Hypothalamus (tissue), 51 donors: ENCODE results near the gene BPIFB2.

Source experiments
- DNase-seq, 51 donors: peaks; one replicate each; lab custom pipeline; 2025; lab: John Stamatoyannopoulos, UW

Gene BPIFB2

DNA sequence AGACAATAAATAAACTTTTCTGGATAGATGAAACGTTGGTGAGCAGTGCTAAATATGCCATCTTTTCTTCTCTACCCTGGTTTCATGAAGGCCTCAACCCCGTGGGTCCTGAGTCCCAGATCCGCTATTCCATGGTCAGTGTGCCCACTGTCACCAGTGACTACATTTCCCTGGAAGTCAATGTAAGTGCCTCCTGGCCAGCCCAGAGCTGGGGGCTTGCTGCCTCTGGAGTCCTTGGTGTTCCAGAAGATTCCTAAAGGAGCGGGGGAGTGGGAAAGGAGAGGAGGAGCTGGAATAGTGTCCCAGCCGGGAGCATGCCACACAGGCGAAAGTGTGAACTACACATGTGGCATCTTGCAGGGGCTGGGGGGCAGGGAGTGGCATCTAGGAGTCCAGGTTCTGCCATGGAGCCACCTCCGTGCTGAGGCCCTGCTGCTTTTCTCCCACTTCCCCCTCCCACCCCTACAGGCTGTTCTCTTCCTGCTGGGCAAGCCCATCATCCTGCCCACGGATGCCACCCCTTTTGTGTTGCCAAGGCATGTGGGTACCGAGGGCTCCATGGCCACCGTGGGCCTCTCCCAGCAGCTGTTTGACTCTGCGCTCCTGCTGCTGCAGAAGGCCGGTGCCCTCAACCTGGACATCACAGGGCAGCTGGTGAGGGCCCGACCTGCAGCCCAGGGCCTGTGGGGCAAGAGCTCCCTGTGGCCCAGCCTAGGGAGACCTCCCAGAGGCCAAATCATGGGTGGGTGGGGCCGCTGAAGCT lies 10.8 kb downstream of the BPIFB2 start:
- DNase-seq = no peak

DNA sequence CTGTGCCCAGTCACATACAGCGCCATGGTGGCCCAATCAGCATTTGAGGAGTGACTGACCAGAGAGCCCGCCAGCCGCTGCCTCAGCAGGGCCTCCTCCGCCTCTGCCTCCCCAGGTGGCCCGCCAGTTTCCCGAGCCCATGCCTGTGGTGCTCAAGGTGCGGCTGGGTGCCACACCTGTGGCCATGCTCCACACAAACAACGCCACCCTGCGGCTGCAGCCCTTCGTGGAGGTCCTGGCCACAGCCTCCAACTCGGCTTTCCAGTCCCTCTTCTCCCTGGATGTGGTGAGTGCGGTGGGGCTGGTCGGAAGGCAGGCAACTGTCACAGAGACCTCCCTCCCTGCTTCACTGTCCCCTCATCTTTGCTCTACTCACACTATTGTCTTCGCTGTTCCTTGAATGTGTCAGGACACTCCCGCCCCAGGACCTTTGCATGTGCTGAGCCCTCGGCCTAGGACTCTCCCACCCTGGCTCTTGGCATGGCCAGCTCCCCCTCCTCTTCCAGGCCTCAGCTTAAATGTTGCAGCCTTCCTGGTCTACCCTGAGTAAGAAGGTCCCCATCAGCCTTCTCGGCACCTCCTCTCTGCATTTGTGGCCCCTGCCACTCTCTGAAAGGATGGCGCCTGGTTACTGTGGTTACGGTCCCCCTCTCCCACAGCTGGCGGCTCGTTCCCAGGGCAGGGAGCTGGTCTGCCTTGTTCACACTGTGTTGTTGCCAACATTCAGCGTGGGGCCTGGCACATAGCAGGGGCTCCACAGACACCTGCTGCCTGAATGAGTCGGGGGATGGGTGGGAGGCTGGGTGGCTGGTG lies 12.2 kb downstream of the BPIFB2 start:
- DNase-seq = peak in 1 of 51 donors; percentile 6

DNA sequence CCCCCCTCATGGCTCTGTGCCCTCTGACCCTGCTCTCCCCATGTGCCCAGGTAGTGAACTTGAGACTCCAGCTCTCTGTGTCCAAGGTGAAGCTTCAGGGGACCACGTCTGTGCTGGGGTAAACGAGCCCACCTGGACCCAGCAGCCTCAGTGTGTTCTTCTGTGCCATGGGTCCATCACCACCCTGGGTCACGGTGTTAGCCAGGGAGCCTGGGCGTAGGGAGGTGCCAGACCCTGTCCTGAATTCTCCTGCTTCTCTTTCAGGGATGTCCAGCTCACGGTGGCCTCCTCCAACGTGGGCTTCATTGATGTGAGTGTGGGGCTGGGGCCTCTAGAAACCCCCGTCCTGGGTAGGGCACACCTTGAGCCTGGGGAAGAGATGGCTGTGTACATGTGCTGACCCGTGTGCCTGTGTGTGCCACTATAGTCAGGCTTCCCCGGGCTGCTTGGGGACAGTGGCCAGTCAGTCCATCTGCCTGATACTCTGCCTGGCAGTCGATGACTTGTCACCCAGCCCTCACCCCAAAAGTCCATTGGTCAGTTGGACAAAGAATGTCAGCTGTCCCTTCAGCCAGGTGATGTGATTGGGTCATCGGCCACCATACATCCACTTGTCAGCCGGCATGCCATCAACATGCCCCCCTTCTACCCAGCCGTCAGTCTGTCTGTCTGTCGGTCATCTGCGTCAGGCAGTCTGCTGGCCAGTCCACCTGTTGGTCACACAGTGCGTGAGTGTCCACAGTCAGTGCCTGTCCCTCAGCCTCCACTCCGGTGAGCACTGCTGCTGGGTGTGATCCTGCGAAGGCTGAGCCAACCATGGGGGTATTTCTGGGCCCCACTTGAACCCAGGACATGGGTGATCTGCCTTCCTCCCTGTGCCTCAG lies 13.0 kb downstream of the BPIFB2 start:
- no peak for DNase-seq

DNA sequence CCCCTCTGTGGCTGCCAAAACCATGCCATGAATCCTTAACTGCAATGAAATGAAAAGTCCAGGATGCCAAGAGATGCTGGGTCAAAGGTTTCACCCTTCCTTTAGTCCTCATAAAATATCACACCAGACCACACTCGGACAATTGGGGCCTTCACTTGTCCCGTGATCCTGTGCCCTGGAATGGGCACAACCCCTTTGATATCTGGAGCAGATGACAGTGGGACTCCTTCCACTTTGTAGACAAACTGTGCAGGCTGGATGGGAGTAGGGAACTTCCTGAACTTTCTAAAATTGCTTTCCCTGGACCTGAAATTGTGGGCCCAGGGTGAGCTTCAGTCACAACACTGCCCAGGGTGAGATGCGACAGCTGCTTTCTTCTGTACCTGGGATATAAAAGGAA lies 14.4 kb downstream of the BPIFB2 start:
- DNase-seq = no peak

DNA sequence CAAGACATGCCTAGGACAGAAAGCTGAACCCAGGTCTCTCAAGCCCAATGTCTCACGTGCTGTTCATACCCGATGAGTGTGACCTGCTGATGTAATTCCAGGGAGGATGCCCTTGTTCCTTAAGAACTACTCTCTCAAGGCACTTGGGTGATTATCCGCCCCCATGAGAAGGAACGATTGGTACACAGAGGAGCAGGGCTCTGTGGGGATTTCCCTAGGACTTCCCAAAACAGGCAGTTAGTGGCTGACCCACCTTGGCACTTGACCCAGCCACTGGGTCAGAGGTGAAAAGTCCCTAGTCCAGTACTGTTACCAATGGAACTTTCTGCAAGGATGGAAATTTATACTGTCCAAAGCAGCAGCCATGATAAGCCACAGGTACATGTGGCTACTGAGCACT lies 14.8 kb downstream of the BPIFB2 start:
- no peak for DNase-seq

DNA sequence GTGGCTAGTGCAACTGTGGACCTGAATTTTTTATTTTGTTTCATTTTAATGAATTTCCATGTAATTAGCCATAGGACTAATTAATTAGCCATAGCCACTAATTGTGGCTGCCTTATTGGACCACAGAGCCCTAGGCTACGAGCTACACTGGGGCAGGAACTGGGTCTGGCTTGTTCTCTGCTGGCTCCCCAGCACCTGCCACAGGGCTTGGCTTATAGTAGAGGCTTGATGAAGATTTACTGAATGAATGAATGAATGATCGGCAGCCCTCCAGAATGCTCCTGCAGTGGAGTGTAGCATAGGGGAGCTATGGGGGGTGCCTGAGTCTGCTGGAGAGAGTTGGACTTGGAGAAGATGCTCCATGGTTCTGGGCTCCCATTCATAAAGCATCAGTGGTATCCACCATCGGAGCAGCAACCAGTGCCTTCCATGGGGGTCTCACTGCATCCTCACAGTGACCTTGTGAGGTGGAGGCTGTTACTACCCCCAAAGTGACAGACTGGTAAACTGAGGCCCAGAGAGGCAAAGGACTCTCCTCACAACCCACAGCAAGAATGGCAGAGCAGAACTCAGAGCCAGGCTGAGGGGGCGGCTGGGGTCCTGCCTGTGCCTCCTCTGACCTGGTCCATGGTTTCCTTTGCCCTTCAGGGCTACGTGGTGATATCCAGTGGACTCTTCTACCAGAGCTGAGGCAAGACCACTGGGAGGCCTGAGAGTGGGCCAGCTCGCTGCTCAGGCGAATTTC lies 15.4 kb downstream of the BPIFB2 start:
- DNase-seq = no peak

DNA sequence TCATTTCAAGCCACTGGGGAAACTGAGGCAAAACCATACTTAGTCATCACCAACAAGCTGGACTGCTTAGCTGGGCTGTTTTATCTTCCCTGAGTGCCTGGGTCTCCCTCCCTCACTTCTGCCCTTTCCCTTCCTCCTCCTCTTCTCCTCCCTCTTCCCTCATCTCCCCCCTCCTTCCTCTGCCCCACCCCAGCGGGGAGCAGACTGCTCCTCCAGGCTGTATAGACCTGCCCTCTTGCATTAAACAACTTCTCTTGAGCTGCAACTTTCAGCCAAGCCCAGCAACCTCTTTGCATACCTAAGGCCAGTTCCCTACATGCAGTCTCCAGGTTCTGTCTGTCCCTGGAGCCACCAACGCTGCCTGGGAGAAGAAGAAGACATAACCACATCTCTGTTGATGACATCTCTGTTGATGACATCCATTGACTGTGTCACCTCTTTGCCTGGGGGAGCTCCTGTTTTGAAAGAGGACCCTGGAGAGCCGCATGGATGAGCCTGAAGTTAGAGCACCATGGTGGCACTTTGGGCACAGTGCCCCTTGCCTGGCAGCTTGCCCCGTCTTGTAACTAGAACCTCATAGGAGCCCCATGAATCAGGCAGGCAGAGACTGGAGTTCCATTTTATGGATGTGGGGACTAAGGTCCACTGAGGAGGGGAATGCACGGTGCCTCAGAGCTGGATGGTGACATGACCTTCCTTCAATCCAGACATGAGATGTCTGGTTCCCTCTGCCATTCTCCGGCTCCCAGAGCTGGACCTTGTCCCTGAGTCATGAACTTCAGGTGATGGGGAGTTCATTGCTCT lies 16.1 kb downstream of the BPIFB2 start:
- no peak for DNase-seq

DNA sequence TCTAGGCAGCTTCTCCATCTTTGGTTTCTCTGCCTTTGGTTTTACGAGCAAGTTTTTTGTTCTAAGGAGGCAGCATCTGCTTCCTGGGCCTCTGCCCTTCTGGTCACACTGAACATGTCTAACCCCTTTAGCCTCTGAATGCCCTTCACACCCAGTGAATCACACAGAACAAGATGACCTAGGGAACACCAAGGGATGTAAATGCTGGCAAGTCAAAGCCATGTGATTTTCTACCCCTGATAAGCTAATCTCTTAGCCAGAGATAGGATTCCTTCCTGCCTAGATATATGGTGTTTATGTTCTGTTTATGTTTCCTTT lies 16.7 kb downstream of the BPIFB2 start:
- no peak for DNase-seq

DNA sequence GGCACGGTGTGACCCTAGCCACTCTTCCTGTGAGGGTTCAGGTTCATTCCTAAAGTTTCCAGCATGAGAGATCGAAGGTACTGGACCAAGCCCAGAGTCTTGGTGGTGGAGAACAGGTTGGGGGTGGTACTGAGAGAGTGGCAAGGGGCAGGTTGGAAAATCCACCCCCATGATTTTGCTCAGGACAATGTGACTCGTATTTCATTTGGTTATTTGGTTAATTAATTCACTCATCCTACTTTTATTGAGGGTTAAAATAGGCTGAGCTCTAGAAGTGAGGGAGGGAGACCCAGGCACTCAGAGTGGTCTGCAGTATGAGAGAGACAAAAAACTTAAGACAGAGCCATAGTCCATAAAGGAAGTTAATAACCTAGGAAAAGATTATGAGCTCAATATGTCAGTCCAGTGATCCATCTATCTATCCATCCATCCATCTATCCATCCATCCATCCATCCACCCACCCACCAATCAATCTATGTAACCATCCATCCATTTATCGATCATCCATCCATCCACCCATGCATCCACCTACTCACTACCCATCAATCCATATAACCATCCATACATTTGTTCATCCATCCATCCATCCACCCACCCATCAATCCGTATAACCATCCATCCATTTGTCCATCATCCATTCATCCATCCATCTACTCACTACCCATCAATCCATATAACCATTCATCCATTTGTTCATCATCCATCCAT lies 17.3 kb downstream of the BPIFB2 start:
- DNase-seq = no peak

DNA sequence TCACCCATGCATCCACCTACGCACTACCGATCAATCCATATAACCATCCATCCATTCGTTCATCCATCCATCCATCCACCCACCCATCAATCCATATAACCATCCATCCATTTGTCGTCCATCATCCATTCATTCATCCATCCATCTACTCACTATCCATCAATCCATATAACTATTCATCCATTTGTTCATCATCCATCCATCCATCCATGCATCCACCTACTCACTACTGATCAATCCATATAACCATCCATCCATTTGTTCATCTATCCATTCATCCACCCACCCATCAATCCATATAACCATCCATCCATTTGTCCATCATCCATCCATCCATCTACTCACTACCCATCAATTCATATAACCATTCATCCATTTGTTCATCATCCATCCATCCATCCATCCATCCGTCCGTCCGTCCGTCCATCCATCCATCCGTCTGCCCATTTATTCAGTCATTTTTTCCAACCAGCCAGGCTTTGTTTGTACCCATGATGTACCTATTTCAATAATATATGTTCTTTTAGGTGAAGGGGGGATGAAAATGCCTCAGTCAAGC lies 17.9 kb downstream of the BPIFB2 start:
- no peak for DNase-seq

DNA sequence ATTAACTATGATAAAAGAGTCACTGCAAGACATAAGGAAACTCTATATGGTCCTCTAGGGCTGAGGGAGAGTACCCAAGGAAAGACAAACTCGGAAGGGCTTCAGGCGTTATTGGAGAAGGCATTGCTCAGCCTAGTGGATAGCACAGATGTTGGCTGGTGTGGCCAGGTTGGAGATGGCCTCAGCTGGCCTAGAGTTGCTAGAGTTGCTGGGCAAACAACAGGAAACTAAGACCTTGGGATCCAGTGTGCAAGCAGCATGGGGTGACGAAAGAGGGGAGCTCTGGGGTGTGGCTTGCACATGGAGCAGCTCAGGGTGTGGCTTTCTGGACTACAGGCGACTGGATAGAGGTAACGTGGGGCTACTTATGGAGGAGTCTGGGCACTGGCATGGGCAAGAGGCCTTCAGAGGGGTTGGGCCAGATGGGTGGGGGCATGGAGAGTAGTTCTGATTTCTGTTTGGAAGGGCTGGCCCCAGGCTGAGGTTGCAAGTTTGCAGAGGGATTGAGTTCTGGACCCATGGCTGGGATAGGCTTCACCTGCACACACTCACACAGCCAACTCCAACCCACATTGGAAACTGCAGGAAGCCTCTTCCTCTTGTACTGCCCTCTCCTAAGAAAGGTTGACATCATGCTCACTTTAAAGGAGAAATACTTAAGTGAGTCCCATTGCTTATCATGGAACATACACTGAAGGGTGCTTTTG lies 18.7 kb downstream of the BPIFB2 start:
- DNase-seq = no peak

DNA sequence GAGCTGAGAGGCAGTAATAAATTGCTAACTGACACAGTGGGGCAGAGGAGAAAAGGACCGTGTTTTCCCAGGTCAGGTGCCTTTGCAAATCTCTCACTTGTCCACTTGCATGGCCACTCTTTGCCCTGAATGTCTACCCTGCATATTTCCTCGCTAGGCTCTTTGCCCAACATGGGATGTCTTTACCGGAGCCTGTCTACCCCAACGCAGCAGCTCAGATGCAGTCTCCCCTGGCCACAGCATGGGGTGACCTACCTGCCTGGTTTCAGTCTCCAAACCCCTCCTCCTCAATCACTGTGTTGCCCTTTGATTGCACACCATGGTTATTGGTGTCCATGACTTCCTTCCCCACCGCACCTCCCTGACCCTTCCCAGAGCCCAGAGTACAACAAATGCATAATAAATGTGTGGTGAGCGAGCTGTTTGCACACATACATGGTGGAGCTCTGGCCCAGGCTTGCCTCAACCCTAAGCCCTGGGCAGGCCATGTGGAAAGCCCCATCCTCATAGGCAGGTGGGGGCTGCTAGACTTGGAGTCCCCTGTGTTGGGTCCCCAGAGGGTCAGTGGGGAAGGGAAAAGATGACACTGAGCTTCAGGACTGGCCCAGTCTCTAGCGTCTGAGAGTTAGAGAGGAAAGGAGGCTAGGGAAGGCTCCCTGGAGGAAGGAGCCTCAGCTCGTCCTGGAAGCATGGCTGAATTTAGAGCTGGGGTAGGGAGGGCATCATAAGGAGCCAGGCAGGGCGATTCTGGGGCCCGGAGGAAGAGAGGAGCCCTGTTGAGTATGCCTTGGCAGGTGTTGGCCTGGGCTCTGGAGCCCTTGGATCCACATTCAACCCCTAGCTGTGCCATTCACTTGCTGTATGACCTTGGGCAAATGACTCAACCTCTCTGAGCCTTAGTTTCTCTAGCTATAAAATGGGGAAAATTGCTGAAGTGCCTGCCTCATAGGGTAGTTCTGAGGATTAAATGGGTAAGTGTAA lies 19.6 kb downstream of the BPIFB2 start:
- DNase-seq = no peak

DNA sequence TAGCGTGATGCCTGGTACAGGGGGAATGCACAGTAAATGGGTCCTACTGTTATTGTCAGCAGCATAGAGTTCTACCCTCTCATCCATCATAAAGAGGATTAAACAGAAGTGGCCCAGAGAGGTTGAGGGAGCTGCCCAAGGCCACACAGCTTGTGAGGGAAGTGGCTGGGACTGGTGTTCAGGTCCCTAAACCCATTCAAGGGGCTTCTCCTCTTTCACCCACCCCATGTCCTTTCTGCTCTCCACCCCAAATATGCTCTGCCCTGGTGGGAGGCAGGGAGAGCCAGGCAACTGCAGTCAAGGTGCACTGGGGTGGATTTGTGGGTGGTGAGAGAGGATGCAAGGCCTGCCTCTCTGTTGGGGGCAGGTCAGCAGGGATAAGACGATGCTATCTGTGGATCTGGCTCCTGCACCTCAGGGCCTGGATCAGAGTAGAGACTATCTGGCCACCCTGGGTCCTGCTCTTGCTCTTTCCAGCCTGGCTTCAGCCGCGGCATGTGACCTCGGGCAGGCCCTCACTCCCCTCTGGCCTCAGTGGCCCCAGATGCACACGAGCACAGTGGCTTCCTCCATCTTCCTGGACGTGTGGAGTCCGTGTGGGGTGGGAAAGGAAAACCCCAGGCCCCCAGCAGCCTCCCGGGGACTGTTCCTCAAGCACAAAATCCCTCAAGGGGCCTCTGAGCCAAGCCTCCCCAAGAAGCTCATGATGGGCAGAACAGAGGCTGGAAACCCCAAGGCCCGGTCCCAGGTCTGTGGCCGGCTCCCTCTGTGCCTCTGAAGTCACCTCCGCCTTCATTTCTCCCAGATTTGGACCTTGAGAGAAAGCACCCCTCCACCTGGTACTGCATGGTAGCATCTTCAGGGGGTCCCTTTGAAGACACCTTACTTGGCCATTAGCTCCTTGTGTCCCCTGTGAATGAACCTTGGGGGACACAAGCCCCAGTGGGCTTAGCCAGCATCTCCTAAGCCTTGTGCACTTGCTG lies 20.6 kb downstream of the BPIFB2 start:
- no peak for DNase-seq

DNA sequence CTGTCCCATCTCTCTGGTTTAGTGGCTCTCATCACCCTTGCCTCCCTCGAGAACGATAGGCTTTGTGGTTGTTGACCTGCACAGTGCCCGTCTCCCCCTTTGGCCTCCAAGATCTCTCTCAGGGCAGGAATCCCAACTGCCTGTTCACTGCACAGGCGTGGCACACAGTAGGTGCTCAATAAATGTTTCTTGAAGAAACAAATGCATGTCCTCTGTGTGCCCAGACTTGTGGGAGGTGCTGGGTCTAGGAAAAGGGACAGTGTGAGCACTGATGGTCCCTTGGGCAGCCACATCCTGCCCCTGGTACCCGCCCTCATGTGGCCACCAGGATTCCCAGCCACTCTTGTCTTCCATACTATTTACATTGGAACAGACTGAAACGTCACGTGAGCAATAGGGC lies 21.4 kb downstream of the BPIFB2 start:
- no peak for DNase-seq

DNA sequence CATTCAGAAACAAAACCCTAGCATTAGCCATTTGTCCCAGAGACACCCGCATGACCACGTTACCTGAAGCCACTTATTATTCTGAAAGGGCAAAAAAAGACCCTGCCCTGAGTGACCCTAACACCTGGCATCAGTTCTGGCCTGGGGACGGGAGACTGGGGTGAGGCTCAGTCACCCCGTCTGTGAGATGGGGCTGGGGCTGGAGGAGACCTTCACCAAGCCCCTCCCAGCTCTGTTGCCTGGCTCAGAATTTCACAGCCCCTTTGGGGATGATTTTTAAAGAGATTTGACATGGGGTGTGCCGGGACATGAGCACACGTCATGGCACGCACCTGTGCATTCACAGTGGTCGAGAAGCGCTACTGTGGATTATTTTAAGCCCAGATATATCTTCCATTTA lies 22.6 kb downstream of the BPIFB2 start:
- no peak for DNase-seq

DNA sequence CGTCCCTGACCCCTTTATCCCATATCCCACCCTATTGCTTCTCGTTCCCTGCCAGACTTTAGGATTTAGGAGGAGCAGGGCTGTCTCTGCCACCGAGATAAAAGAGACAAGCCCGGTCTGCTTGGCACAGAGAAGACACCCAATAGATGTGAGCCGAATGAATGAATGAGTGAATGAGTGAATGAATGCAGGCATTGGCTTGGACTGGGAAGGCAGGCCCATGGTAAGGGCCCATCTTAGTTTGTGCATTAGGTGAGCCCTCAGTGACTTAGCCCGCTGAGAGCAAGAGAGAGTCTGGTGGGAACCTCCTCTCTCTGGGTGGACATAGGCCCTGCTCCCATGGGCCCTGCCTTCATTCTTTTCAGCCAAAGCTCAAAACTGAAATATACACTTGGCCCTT lies 23.1 kb downstream of the BPIFB2 start:
- no peak for DNase-seq
